GM10248 (cell line): Measurements from ENCODE around the gene RNF121.

Source experiments
- CTCF ChIA-PET: fragments of 300-600 bp; sonication (Branson Sonifier 250); formaldehyde crosslinking; extraction: SDS; loops from one replicate; lab custom pipeline; 2021; ENCODE audit warnings: antibody characterized with exemption; lab: Yijun Ruan, JAX
- POLR2A ChIA-PET: fragments of 350-650 bp; sonication (Branson Sonifier 250); formaldehyde crosslinking; extraction: SDS; loops from one replicate; lab custom pipeline; 2020; ENCODE audit warnings: antibody characterized with exemption; lab: Yijun Ruan, JAX
- DNase-seq: peaks from one replicate; pipeline ENCODE4 v3.0.0; 2012; ENCODE audit errors: extremely low spot score
- TF ChIP-seq, protein P1 (sequence below): IDR thresholded peaks from 2 replicates; pipeline ENCODE4 v1.5.1; 2012; ENCODE audit warnings: mild to moderate bottlenecking, low read depth; ENCODE audit errors: extremely low read depth, missing control alignments, control extremely low read depth

The RNF121 gene

DNA sequence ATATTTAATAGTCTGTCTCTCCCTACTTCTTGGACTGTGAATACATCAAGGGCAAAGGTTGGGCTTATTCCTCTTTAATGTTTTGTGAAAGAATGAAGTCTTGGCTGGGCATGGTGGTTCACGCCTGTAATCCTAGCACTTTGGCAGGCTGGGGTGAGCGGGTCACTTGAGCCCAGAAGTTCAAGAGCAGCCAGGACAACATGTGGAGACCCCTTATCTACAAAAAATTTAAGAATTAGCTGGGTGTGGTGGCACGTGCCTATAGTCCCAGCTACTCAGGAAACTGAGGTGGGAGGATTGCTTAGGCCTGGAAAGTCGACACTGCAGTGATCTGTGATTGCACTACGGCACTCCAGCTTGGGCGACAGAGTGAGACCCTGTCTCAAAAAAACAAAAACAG lies 20.2 kb downstream of the RNF121 start:
- TF ChIP-seq, protein P1, sequence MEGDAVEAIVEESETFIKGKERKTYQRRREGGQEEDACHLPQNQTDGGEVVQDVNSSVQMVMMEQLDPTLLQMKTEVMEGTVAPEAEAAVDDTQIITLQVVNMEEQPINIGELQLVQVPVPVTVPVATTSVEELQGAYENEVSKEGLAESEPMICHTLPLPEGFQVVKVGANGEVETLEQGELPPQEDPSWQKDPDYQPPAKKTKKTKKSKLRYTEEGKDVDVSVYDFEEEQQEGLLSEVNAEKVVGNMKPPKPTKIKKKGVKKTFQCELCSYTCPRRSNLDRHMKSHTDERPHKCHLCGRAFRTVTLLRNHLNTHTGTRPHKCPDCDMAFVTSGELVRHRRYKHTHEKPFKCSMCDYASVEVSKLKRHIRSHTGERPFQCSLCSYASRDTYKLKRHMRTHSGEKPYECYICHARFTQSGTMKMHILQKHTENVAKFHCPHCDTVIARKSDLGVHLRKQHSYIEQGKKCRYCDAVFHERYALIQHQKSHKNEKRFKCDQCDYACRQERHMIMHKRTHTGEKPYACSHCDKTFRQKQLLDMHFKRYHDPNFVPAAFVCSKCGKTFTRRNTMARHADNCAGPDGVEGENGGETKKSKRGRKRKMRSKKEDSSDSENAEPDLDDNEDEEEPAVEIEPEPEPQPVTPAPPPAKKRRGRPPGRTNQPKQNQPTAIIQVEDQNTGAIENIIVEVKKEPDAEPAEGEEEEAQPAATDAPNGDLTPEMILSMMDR: no peak
- no peak for DNase-seq
- POLR2A ChIA-PET: interaction anchor here (0.6 kb wide), 1 partner anchor 345 kb away, joined by 3 read pairs; no protein-coding TSS in a partner anchor
- CTCF ChIA-PET: interaction anchor here (0.7 to 3.4 kb wide), 4 partner anchors 9 to 28 kb away, joined by 3 to 13 read pairs (median 4); partner anchors contain the start of genes RNF121 and XNDC1N

DNA sequence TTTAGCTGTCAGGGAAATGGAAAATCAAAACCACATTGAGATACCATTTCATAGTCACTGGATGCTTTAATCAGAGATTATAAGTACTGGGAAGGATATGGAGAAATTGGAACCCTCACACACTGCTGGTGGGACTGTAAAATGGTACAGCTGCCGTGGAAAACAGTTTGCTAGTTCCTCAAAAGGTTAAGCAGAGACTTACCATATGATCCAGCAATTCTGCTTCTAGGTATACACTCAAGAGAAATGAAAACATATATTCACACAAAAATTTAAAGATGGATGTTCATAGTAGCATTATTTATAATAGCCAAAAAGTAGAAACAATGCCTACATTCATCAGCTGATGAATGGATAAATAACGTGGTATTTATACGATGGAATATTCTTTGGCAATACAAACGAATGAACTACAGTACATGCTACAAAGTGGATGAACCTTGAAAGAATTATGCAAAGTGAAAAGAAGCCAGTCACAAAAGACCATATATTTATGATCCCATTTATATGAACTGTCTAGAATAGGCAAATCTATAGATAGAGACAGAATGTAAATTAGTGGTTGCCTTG lies 23.0 kb downstream of the RNF121 start:
- DNase-seq: no peak
- TF ChIP-seq, protein P1: no peak
- CTCF ChIA-PET: interaction anchor here (1.2 kb wide), 1 partner anchor 8 kb away, joined by 3 read pairs; no protein-coding TSS in a partner anchor
- POLR2A ChIA-PET: no interaction called here

DNA sequence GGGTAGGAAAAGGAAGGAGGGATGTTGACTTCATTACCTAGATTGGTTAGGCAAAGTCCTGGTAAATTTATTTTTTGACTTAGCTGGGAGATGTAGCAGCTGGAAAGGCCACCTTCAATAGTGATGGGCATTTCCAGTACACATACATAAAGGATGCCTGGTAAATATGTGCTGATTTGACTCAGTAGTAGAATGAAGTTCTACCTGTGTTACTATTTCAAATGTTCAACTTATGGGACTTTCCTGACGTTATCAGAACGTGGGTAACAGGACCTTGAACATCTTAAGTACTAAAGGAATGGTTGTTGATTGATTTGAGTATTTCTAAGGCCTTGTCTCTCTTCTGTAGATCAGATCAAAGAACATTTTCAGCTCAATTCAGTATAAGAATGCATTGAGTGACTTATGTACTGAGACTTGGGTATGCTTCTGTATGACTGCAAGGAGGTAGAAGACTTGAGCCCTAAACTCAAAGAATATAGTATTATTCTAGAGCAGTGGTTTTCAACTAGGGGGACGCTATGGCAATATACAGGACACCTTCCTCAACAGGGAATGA lies 27.1 kb downstream of the RNF121 start:
- CTCF ChIA-PET: interaction anchor here (1.2 to 4.9 kb wide), 6 partner anchors 12 to 69 kb away, joined by 3 to 34 read pairs (median 6); no protein-coding TSS in a partner anchor
- POLR2A ChIA-PET: no interaction called here
- TF ChIP-seq, protein P1: no peak
- no peak for DNase-seq

DNA sequence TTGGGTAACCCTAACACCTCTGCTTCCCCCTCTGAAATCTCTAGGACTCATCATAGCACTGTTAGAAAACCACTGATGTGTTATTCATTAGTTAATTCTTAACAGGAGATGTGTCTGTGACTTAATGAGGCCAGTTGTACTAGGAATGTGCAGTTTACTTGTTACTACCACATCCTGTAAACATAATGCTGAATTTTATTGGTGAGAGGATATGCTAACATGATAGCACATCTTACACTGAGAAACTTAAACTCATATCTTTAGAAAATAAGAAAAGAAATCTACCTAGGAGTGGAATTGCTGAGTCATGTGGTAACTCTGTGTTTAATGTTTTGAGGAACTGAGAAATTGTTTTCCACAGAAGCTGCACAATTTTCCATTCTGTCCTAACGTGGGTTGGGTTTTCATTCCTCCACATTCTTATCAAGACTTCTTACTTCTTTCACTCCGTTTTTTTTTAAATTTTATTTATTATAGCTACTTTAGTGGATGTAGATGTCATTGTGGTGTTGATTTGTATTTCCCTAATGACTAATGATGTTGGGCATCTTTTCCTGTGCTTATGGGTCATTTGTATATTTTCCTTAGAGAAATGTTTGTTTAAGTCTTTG lies 33.7 kb downstream of the RNF121 start:
- ChIA-PET CTCF (interaction anchor here (4.4 kb wide), 1 partner anchor 15 kb away, joined by 33 read pairs; no protein-coding TSS in a partner anchor), POLR2A (no interaction called here)
- TF ChIP-seq, protein P1: no peak
- peak; percentile 61 for DNase-seq

DNA sequence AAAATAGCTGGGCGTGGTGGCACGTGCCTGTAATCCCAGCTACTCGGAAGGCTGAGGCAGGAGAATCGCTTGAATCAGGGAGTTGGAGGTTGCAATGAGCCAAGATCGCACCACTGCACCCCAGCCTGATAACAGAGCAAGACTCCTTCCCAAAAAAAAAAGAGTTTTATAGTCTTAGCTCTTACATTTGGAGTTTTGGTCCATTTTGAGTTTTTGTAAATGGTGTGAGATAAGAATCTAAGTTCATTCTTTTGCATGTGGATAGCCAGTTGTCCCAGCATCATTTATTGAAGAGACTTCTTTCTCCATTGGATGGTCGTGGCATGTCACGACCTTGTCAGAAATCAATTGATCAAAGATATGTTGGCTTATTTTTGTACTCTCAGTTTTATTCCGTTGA lies 34.6 kb downstream of the RNF121 start:
- TF ChIP-seq, protein P1: no peak
- DNase-seq: no peak
- CTCF ChIA-PET: interaction anchor here (0.9 to 4.4 kb wide), 2 partner anchors 14 to 53 kb away, joined by 3 to 33 read pairs; no protein-coding TSS in a partner anchor
- POLR2A ChIA-PET: no interaction called here

DNA sequence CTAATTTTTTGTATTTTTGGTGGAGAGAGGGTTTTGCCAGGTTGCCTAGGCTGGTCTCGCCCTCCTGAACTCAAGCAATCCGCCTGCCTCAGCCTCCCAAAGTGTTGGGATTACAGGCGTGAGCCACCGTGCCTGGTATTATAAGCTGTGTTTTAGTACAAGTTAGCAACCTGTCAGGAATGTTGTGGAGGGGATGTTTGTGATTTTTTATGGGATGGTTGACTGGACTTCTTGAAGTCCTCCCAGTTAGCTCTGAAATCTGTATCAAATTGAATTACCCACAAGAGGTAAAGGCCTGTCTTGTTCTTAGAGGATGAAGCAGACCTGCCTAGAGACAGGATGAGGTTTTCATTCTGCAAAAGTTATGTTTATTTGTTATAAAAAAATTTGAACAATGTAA lies 35.8 kb downstream of the RNF121 start:
- DNase-seq: no peak
- CTCF ChIA-PET: interaction anchor here (1.1 to 4.4 kb wide), 5 partner anchors 13 to 410 kb away, joined by 3 to 33 read pairs (median 3); no protein-coding TSS in a partner anchor
- TF ChIP-seq, protein P1: no peak
- POLR2A ChIA-PET: no interaction called here
